ENCODE measurements around the gene STK11.
A peak's percentile ranks its signal among the peaks of the same experiment; 100 is the strongest.
"Not testable (repeated sequence)": the region's sequence is repeated elsewhere in the genome, so short reads cannot be mapped to it uniquely, and the experiment has no call there.

STK11 gene

GRCh38 chr19:1238369-1239303 is 33.1 kb downstream of the STK11 start:
- no peak for DNase-seq

GRCh38 chr19:1239420-1239795 is 33.8 kb downstream of the STK11 start:
- no peak for DNase-seq

GRCh38 chr19:1239796-1240737 is 34.5 kb downstream of the STK11 start:
- peak; percentile 92 for DNase-seq

GRCh38 chr19:1240925-1241324 is 35.3 kb downstream of the STK11 start:
- no peak for DNase-seq

- peak; percentile 92 for DNase-seq
These were observed 36.0 kb downstream of the STK11 start, which contains the start of gene ATP5F1D for GRCh38 chr19:1241417-1242095. ATP5F1D (plus strand) TSS chr19:1241751; CDS start chr19:1241851, 100 bp downstream.

GRCh38 chr19:1243768-1244692 is 38.5 kb downstream of the STK11 start:
- DNase-seq, result peak; percentile 27

GRCh38 chr19:1244693-1245451 is 39.3 kb downstream of the STK11 start:
- DNase-seq, result no peak

GRCh38 chr19:1245494-1246264 is 40.1 kb downstream of the STK11 start:
- DNase-seq, result no peak

GRCh38 chr19:1246265-1247087 is 40.9 kb downstream of the STK11 start:
- DNase-seq, result not testable (repeated sequence)

GRCh38 chr19:1247748-1248138 is 42.2 kb downstream of the STK11 start:
- DNase-seq, result no peak

GRCh38 chr19:1248139-1248785 is 42.7 kb downstream of the STK11 start, which contains the start of gene MIDN:
MIDN (plus strand) TSS chr19:1248583; CDS start chr19:1250297, 1,714 bp downstream.
- peak; percentile 78 for DNase-seq

- DNase-seq, result peak; percentile 78
These were observed 43.3 kb downstream of the STK11 start for GRCh38 chr19:1248786-1249297.

- peak; percentile 91 for DNase-seq
These were observed 43.9 kb downstream of the STK11 start for GRCh38 chr19:1249298-1249989.

- DNase-seq, result no peak
These were observed 44.4 kb downstream of the STK11 start for GRCh38 chr19:1249990-1250436.

GRCh38 chr19:1250437-1251260 is 45.1 kb downstream of the STK11 start:
- no peak for DNase-seq

All from NCI-H774 (cell line).